Neural cell (in vitro differentiated cells): ENCODE measurements around the gene ADCY1. TPM values are rescaled to one million over a fixed set of nuclear protein-coding genes. Genes with fewer than 3 reads are reported as not detected.

Experiments
- H2AFZ ChIP-seq: fragments of 200-600, 300-800 bp; sonication (generic), shearing (Covaris generic); 2 replicates; pipeline ENCODE4 v1.6.0; 2014; ENCODE audit warnings: low read depth, mild to moderate bottlenecking, antibody characterized with exemption, low read length, moderate library complexity
- H3F3A ChIP-seq: fragments of 200-600 bp; shearing (Covaris generic); 2 replicates; pipeline ENCODE4 v1.6.1; 2016; ENCODE audit warnings: mild to moderate bottlenecking, moderate library complexity, mixed read lengths, antibody characterized with exemption, low read length; ENCODE audit not compliant: insufficient read depth, poor library complexity, severe bottlenecking
- H3K27ac ChIP-seq: fragments of 200-600, 300-800 bp; sonication (generic), shearing (Covaris generic); 2 replicates; pipeline ENCODE4 v1.5.1; 2014; ENCODE audit warnings: mild to moderate bottlenecking, low read length, moderate library complexity
- H3K27me3 ChIP-seq: fragments of 300-800, 200-600 bp; sonication (generic), shearing (Covaris generic); 2 replicates; pipeline ENCODE4 v1.6.0; 2014; ENCODE audit warnings: mild to moderate bottlenecking, low read depth, low read length, moderate library complexity; ENCODE audit not compliant: insufficient read depth
- H3K36me3 ChIP-seq: fragments of 300-800, 200-600 bp; sonication (generic), shearing (Covaris generic); 2 replicates; pipeline ENCODE4 v1.5.1; 2014; ENCODE audit warnings: mild to moderate bottlenecking, antibody characterized with exemption, low read length, moderate library complexity; ENCODE audit not compliant: insufficient read depth
- H3K4me2 ChIP-seq: fragments of 300-800, 200-600 bp; sonication (generic), shearing (Covaris generic); 2 replicates; pipeline ENCODE4 v1.6.0; 2014; ENCODE audit warnings: mild to moderate bottlenecking, low read length
- H3K4me3 ChIP-seq: fragments of 300-800, 200-600 bp; sonication (generic), shearing (Covaris generic); 2 replicates; pipeline ENCODE4 v1.5.1; 2014; ENCODE audit warnings: mild to moderate bottlenecking, low read length, moderate library complexity
- H3K79me2 ChIP-seq: fragments of 200-600 bp; shearing (Covaris generic); replicated peaks from 2 replicates; pipeline ENCODE4 v1.6.0; 2014; ENCODE audit warnings: mild to moderate bottlenecking, low read length, moderate library complexity; ENCODE audit not compliant: insufficient read depth
- H3K9ac ChIP-seq: fragments of 300-800, 200-600 bp; sonication (generic), shearing (Covaris generic); 2 replicates; pipeline ENCODE4 v1.6.1; 2016; ENCODE audit warnings: mild to moderate bottlenecking, low read length, mixed read lengths
- H3K9me2 ChIP-seq: fragments of 200-600 bp; shearing (Covaris generic); 2 replicates; pipeline ENCODE4 v1.6.1; 2016; ENCODE audit warnings: mild to moderate bottlenecking, low read length, mixed read lengths; ENCODE audit not compliant: insufficient read depth
- H3K9me3 ChIP-seq: fragments of 200-600, 300-800 bp; sonication (generic), shearing (Covaris generic); 2 replicates; pipeline ENCODE4 v1.6.1; 2016; ENCODE audit warnings: mild to moderate bottlenecking, mixed run types, low read length, moderate library complexity, mixed read lengths
- H4K20me1 ChIP-seq: fragments of 200-600 bp; shearing (Covaris generic); 2 replicates; pipeline ENCODE4 v1.6.1; 2016; ENCODE audit warnings: mild to moderate bottlenecking, mixed run types; ENCODE audit not compliant: insufficient read depth
- CTCF ChIP-seq: fragments of 450-650 bp; IDR thresholded peaks from 2 replicates; pipeline ENCODE4 v1.5.1; 2014; ENCODE audit warnings: antibody characterized with exemption, mild to moderate bottlenecking, moderate library complexity; ENCODE audit not compliant: poor library complexity, severe bottlenecking
- EP300 ChIP-seq: fragments of 450-650 bp; conservative IDR thresholded peaks from 2 replicates; pipeline ENCODE4 v1.6.1; 2014; ENCODE audit warnings: antibody characterized with exemption, mild to moderate bottlenecking, moderate library complexity; ENCODE audit not compliant: poor library complexity, severe bottlenecking
- EZH2 ChIP-seq: fragments of 200-600, 300-800 bp; shearing (Covaris generic), sonication (generic); IDR thresholded peaks from 2 replicates; pipeline ENCODE4 v1.6.1; 2014; ENCODE audit warnings: antibody characterized with exemption, low read length, borderline replicate concordance, mild to moderate bottlenecking; ENCODE audit not compliant: insufficient read depth, poor library complexity, severe bottlenecking
- MXI1 ChIP-seq: fragments of 450-650 bp; conservative IDR thresholded peaks from 2 replicates; pipeline ENCODE4 v1.6.1; 2014; ENCODE audit warnings: antibody characterized with exemption, mild to moderate bottlenecking; ENCODE audit not compliant: poor library complexity, severe bottlenecking
- POLR2AphosphoS5 ChIP-seq: IDR thresholded peaks from 2 replicates; pipeline ENCODE4 v1.6.1; 2012
- RAD21 ChIP-seq: fragments of 450-650 bp; conservative IDR thresholded peaks from 2 replicates; pipeline ENCODE4 v1.6.1; 2014; ENCODE audit warnings: antibody characterized with exemption, mild to moderate bottlenecking, moderate library complexity
- REST ChIP-seq: IDR thresholded peaks from 2 replicates; pipeline ENCODE4 v1.6.1; 2012; ENCODE audit warnings: borderline replicate concordance
- SMC3 ChIP-seq: fragments of 450-650 bp; conservative IDR thresholded peaks from 2 replicates; pipeline ENCODE4 v1.6.1; 2014; ENCODE audit warnings: antibody characterized with exemption, mild to moderate bottlenecking, moderate library complexity; ENCODE audit not compliant: poor library complexity
- TAF1 ChIP-seq: IDR thresholded peaks from 2 replicates; pipeline ENCODE4 v1.6.1; 2012; ENCODE audit warnings: low read depth
- polyA plus RNA-seq: library from polyadenylated mRNA; depleted of rRNA; stranded (reverse); fragments of >200 nt; gene quantifications from 2 replicates; pipeline ENCODE4 v1.2.3, GENCODE V29; 2014

The ADCY1 gene
- polyA plus RNA-seq, 1 donor from 2014 or later: 14.8 TPM

GRCh38 chr7:45663167-45663921, 89.2 kb downstream of the ADCY1 start (continued):
- TF ChIP-seq EZH2: no peak
- no peak for TF ChIP-seq SMC3
- no peak for TF ChIP-seq EP300

- Histone ChIP-seq H3K4me3 (no peak overlapping the region), H3K27me3 (no peaks in the 10 kb centered on the region), H3K9ac (no peak overlapping the region), H3F3A (no peaks in the 10 kb centered on the region), H3K9me2 (no peaks in the 10 kb centered on the region), H3K4me2 (no peak overlapping the region), H3K36me3 (no peaks in the 10 kb centered on the region), H3K79me2 (no peaks in the 10 kb centered on the region), H3K27ac (no peak overlapping the region), H4K20me1 (no peaks in the 10 kb centered on the region), H2AFZ (no peak overlapping the region), H3K9me3 (no peaks in the 10 kb centered on the region)
- no peak for TF ChIP-seq MXI1
- TF ChIP-seq EZH2: no peak
- TF ChIP-seq CTCF: no peak
- no peak for TF ChIP-seq POLR2AphosphoS5
- no peak for TF ChIP-seq RAD21
- no peak for TF ChIP-seq EP300
- no peak for TF ChIP-seq TAF1
- no peak for TF ChIP-seq SMC3
- no peak for TF ChIP-seq REST
Observed at GRCh38 chr7:45663965-45664633, 89.9 kb downstream of the ADCY1 start.

- TF ChIP-seq MXI1: no peak
- TF ChIP-seq RAD21: no peak
- TF ChIP-seq EZH2: no peak
- no peak for TF ChIP-seq TAF1
- no peak for TF ChIP-seq CTCF
- no peak for TF ChIP-seq POLR2AphosphoS5
- no peak for TF ChIP-seq SMC3
- TF ChIP-seq EP300: no peak
- TF ChIP-seq REST: no peak
- Histone ChIP-seq H3K27ac (no peak overlapping the region), H3K9ac (no peak overlapping the region), H3K9me3 (no peaks in the 10 kb centered on the region), H3K27me3 (no peaks in the 10 kb centered on the region), H3K4me3 (no peak overlapping the region), H4K20me1 (no peaks in the 10 kb centered on the region), H3K36me3 (peaks cover 2% of the 10 kb centered on the region), H2AFZ (no peak overlapping the region), H3F3A (no peaks in the 10 kb centered on the region), H3K79me2 (no peaks in the 10 kb centered on the region), H3K4me2 (no peak overlapping the region), H3K9me2 (no peaks in the 10 kb centered on the region)
Observed at GRCh38 chr7:45665172-45665571, 91.0 kb downstream of the ADCY1 start.
